ENCODE data around the gene FAM222A. TPM values are rescaled to one million over a fixed set of nuclear protein-coding genes. Genes with fewer than 3 reads are reported as not detected.
A peak's percentile ranks its signal among the peaks of the same experiment; 100 is the strongest.

Gene FAM222A
- total and polyA plus RNA-seq, 2 of the 8 experiments (the other 6 are each of a cell fraction or from before 2014, with no cell fraction given) = 0.94 to 1.1 TPM

- H2BK12ac ChIP-seq (ENCODE audit: low read depth, low read length) = no peak overlapping the region
- H2BK5ac ChIP-seq (ENCODE audit: low read depth, low read length) = no peak overlapping the region
- no peak overlapping the region for H3K4me2 ChIP-seq (ENCODE audit: insufficient read depth in 1 of 2, low read depth in 2 of 2, low read length in 2 of 2)
- H3K79me1 ChIP-seq (ENCODE audit: low read depth, low read length) = no peaks in the 10 kb centered on the region
- CTCF ChIA-PET (ENCODE audit: partially characterized antibody) = no interaction called here
- peaks cover 0 to 8% (median 4%) of the 10 kb centered on the region in 4 experiments; a peak in 4 of 7 replicates for H3K4me1 ChIP-seq (replicated peaks in 1 of 4; ENCODE audit: control insufficient read depth in 3 of 4, insufficient read depth in 4 of 4, low read length in 3 of 4)
- H3K79me2 ChIP-seq (ENCODE audit: control insufficient read depth in 1 of 2, insufficient read depth in 2 of 2, low read length in 2 of 2) = no peaks in the 10 kb centered on the region
- no peak for FAIRE-seq
- no peak overlapping the region for H2AK5ac ChIP-seq (ENCODE audit: low read depth, low read length)
- H2BK20ac ChIP-seq (ENCODE audit: low read length) = no peak overlapping the region
- H3K36me3 ChIP-seq (ENCODE audit: control insufficient read depth in 2 of 4, insufficient read depth in 4 of 4, low read length in 3 of 4) = no peaks in the 10 kb centered on the region
- no peak overlapping the region for H4K8ac ChIP-seq (ENCODE audit: extremely low read depth, insufficient read depth, low read length)
- H3K14ac ChIP-seq (ENCODE audit: insufficient read length) = no peak overlapping the region
- peaks cover 0 to 2% (median 0%) of the 10 kb centered on the region in 4 experiments; a peak in 3 of 7 replicates for H3K27me3 ChIP-seq (replicated peaks in 1 of 4; ENCODE audit: control insufficient read depth in 3 of 4, extremely low read depth in 1 of 4, insufficient read depth in 3 of 4, low read length in 3 of 4)
- peak overlapping the region; percentile 48 for H3K56ac ChIP-seq (replicated peaks; ENCODE audit: insufficient read length, low read depth, low read length)
- H4K20me1 ChIP-seq (replicated peaks in 1 of 2; ENCODE audit: control insufficient read depth in 1 of 2, insufficient read depth in 2 of 2, low read length in 2 of 2) = no peaks in the 10 kb centered on the region
- TF ChIP-seq CHD1 (IDR thresholded peaks at IDR 0.05; ENCODE audit: low read depth, low read length) = no peak
- no peak for TF ChIP-seq TCF12 (IDR thresholded peaks at IDR 0.05; ENCODE audit: low read depth, low read length)
- TF ChIP-seq TEAD4 (IDR thresholded peaks at IDR 0.05; ENCODE audit: low read depth, low read length) = no peak
- TF ChIP-seq SIX5 (IDR thresholded peaks at IDR 0.05; ENCODE audit: low read depth, low read length) = no peak
- no peak for TF ChIP-seq TAF7 (optimal IDR thresholded peaks at IDR 0.05; ENCODE audit: borderline replicate concordance, low read depth, low read length)
- no peak for TF ChIP-seq MAX (IDR thresholded peaks at IDR 0.05)
- no peak overlapping the region for H3K18ac ChIP-seq (ENCODE audit: extremely low read depth, low read length)
- H4K5ac ChIP-seq (ENCODE audit: insufficient read length, low read depth, low read length) = no peak overlapping the region
- H2BK120ac ChIP-seq (replicated peaks; ENCODE audit: low read depth, low read length) = no peak overlapping the region
- H3K4ac ChIP-seq (replicated peaks; ENCODE audit: insufficient read length, low read depth, low read length) = no peak overlapping the region
- no peak overlapping the region for H3K23ac ChIP-seq (ENCODE audit: insufficient read length)
- H3K23me2 ChIP-seq (ENCODE audit: low read depth, low read length) = peaks cover 6% of the 10 kb centered on the region; the same call in 1 of the 2 replicates
- no peak overlapping the region for H4K91ac ChIP-seq (replicated peaks; ENCODE audit: insufficient read length, low read length)
- H3K27ac ChIP-seq (ENCODE audit: low read depth, low read length) = no peak overlapping the region
- DNase-seq (ENCODE audit: low read depth in 1 of 2, low spot score in 2 of 2) = no peak
- POLR2A ChIA-PET (ENCODE audit: partially characterized antibody) = no interaction called here
- H2AFZ ChIP-seq (ENCODE audit: low read length) = no peak overlapping the region
- H3K4me3 ChIP-seq (ENCODE audit: extremely low read depth in 1 of 4, insufficient read depth in 2 of 4, low read depth in 3 of 4, low read length in 4 of 4) = no peak overlapping the region
- no peak overlapping the region for H2BK15ac ChIP-seq (ENCODE audit: low read length)
- H3K9me3 ChIP-seq (ENCODE audit: insufficient read depth in 2 of 2, low read depth in 1 of 2, low read length in 1 of 2) = no peaks in the 10 kb centered on the region
- no peak overlapping the region for H3K9ac ChIP-seq (replicated peaks in 1 of 4; ENCODE audit: extremely low read depth in 1 of 4, low read depth in 3 of 4, low read length in 3 of 4)
Observed at GRCh38 chr12:109683316-109683715, 30.3 kb upstream of the FAM222A start.
